Activated T-helper 1 cell treated with anti-CD3 and anti-CD28 coated beads, Interleukin-2, amount 50 U/mL, for 16 hours (primary cell): ENCODE data around the gene IFNL3.
"Not testable (repeated sequence)": the region's sequence is repeated elsewhere in the genome, so short reads cannot be mapped to it uniquely, and the experiment has no call there.

Source experiments
- DNase-seq, 2 donors: peaks; one replicate each; pipeline ENCODE4 v3.0.0-alpha.2; 2020; ENCODE audit warnings: low read depth in 1 of 2, low spot score in 1 of 2

Gene IFNL3

DNA sequence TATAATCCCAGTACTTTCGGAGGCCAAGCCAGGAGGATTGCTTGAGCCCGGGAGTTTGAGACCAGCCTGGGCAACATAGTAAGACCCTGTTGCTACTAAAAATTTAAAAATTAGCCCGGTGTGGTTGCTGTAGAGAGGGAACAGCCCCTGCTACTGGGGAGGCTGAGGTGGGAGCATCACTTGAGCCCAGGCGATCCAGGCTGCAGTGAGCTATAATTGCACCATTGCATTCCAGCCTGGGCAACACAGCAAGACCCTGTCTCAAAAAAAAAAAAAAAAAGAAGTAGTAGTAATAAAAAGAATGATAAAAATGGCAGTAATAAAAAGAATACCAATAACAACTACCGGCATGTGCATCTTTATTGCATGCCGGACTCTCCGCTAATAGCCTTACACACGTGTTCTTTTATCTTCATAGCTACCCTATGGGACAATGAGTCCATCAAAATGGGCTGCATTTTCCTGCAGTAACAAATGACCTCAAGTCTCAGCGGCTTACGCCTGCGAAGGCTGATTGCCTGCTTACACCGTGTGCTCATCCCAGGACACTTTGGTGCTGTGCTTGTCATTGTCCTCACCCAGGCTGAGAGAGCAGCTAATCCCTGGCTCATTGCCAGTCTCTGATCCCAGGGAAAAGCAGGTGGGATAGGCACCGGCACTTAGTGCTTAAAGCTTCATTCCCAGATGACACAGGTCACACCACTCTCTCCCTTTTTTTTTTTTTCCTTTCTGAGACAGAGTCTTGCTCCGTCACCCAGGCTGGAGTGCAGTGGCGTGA lies 26.4 kb downstream of the IFNL3 start:
- DNase-seq: no peak

DNA sequence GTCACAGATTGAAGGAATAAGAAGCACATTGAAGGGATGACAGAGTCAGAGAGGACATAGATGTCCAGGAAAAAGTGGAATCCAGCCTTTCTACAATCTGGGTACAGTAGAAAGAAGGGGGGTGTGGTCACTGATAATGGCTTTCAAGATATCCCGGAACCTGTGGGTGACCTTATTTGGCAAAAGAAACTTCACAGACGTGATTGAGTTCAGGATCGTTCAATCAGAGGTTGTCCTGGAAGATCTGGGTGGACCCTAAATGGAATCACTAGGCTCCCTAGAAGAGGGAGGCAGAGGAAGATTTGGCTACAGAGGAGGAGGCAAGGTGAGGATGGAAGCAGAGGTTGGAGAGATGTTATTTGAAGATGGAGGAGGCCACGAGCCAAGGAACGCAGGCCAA lies 27.7 kb downstream of the IFNL3 start:
- no peak for DNase-seq

DNA sequence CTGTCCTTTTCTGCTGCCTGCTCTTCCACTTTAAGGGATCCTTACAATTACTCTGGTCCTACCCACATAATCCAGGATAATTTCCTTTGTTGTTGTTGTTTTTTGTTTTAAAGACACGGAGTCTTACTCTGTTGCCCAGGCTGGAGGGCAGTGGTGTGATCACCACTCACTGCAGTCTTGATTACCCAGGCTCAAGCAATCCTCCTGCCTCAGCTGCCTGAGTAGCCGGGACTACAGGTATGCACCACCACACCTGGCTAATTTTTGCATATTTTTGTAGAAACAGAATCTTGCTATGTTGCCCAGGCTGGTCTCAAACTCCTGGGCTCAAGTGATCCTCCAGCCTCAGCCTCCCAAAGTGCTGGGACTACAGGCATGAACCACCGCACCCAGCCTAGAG lies 29.5 kb downstream of the IFNL3 start:
- not testable (repeated sequence) for DNase-seq

DNA sequence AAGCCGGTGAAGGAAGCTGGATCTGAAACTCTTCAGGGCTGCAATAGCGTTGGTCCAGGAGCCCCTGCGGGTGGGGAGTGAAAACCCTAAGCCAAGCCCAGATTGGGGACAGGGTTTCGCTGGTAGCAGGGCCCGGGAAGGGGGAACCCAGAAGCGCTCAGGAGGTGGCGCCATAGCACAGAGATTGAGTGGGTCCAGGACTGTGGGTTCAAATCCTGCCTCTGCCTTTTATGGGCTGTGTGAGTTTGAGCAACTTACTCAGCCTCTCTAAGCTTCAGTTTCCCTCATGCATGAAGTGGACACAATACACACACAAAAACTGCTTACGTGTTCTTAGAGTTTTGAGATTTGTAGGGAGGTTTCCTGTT lies 32.4 kb downstream of the IFNL3 start:
- peak; percentile 20 to 36 for DNase-seq

DNA sequence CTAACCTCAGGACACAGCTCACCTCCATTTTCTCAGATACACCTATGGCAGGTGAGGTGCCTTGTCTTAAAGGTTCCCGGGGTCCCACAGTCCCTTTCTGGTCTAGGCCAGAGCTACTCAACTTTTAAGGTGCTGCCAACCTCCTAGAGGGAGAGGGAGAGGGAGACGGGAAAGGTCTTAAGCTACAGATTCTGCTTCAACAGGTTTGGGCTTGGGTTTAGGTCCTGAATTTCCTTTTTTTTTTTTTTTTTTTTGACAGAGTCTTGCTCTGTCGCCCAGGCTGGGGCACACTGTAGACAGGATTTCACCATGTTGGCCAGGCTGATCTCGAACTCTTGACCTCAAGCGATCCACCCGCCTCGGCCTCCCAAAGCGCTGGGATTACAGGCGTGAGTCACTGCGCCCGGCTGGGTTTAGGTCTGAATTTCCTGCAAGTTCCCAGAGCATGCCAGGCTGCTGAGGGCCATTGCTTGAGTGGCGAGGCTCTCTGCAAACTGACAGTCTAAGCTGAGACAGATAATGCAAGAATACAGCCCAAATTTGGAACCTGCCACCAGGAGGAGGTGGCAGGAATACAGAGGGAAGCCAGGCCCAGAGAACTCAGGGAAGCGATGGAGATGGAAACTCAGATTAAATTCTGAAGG lies 33.0 kb downstream of the IFNL3 start:
- no peak for DNase-seq

DNA sequence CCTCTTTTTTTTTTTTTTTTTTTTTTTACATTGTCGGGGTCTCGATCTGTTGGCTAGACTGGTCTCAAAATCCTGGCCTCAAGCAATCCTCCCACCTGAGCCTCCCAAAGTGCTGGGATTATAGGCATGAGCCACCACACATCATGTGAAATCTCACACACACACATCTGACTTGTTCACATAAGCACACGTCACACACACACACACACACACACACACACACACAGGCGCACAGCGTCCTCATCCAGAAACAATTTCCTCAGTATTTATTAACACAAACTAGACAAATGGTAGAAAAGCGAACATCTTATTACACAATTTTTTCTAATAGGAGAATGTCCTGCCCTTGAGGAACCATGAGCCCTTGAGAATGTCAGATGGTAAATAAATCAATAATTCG lies 35.6 kb downstream of the IFNL3 start:
- no peak for DNase-seq

DNA sequence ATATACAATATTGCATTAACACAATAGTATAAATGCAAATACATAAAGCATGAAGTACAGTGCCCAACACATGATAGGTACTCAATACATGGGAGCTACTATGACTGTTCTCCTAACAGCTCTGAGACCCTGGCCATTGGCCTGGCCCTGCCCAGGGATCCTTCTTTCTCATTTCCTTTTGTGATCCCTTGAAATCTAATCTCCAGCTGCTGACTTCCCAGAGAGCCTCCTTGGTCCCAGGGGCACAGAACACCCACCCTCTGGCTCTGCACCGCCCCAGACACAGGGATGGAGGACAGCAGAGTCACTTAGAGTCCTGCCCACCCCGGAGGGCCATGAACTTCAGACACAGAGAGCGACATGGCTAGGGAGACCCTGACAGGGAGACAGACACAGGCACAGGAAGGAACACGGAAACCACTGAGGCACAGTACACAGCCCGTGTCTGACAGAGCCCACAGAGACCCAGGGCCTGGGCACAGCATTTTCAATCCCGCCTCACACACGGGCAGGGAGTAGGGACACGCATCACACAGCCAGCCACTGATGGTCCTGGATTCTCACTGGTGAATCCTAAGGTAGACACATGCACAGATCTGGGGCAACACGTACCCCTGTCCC lies 36.5 kb downstream of the IFNL3 start:
- DNase-seq: no peak

DNA sequence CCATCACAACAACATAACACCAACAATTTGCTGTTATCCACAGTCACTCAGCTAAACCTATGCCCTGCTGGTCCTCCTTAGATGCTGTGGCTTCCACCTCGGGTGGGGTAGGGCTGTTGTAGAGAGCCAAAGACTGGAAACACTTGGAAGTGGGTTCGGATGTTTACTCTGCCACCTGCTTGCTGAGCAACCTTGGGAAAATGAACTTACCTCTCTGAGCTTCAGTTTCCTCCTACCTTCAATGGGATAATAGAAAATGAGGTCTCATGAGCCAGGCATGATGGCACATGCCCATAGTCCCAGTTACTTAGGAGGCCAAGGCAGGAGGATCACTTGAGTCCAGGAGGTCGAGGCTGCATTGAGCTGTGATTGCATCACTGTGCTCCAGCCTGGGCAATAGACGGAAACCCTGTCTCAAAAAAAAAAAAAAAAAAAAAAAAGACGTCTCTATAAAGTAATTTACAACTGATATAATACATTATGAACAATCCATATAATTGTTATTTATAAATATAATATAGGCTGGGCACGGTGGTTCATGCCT lies 37.4 kb downstream of the IFNL3 start:
- no peak for DNase-seq

DNA sequence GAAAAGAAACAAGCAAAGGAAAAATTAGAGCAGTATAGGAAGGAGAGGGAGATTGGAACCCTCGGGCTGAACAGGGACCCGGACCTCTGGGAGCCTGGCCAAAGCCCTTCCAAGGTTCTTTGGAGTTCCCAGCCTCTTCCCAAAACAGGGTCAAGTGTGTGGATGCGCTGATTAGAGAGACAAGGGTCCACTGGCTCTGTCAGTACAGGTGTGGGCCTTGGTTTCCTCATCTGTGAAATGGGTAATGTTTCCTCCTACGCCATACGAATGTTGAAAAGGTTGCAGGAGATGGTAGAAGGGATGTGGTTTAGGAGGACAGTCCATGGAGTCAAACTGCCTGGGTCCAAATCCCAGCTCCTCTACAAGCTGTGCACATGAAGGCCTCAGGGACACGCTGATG lies 38.7 kb downstream of the IFNL3 start:
- DNase-seq: no peak

DNA sequence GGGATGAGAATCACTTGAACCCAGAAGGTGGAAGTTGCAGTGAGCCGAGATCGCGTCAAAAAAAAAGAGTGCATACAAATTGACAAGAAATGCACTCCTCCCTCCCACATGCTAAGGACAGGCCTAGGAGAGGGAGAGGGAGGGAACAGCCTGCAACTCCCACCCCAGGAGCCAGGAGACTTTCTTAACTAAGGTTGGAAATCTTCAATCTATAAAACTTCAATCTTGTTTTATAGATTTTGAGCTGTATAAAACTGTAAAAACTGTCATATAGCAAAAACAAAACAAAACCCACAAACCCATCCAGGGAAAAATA lies 39.4 kb downstream of the IFNL3 start:
- DNase-seq: no peak

DNA sequence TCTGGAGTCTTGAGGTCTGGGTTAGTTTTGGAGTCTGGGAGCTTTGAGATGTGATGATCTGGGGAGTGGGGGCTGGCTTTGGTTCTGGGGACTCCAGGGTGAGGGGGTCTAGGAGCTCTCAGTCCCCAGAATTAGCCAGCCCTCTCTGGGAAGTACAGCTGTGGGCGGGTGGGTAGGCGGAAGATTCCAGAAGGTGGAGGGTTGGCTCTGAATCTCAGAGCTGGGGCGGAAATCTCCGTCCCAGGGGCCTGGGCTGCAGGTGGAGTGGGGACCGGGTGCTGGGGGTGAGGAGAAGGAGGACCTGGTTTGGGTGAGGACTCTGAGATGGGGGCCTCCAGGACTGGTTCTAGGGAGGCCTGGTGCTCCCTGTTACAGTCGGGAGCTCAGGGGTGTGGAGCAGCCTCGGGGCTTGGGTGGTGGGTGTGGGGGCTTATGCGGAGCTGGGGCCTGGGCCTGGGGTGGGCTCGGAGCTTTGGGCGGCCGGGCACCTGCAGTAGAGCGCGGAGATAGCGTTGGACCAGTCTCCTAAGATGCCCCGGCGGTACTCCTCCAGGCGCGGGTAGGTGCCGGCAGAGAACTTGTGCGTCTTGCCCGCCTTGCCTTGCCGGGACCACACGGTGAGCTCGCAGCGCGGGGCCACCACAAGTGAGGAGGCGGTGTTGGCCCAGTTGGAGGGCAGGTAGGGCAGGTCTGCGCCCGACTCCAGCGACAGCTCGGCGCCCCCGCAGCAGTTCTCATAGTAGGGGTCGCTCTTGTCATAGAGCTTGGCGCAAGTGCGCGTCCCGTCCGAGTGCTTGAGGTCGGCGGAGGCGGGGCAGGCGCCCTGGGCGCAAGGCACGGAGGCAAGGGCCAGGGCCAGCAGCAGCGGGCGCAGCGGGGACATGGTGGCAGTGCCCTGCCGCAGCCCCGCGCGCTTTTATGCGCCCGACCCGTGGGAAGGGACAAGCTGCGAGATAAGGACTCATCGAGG lies 41.1 kb downstream of the IFNL3 start, which contains the start of gene SYCN:
SYCN (minus strand) TSS at position 892 of the 970 bp plus-strand sequence; CDS start at position 883, 9 bp downstream.
- no peak for DNase-seq

DNA sequence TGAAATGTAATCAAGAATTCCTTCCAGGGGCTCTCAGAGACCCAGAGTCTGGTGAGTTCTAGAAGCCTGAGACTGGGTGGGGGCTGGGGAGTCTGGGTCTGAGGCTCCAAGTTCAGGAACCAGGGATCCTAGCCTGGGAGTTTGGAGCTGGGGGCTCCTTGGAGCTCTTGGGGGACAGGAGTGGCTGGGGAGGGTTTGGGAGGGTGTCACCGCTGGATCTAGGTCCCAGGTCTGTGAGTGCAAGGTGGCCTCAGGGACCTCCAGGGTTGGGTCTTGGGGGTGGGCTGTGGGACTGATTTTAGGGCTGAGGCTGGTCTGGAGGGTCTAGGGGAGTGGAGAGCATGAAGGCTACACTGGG lies 41.8 kb downstream of the IFNL3 start:
- no peak for DNase-seq

DNA sequence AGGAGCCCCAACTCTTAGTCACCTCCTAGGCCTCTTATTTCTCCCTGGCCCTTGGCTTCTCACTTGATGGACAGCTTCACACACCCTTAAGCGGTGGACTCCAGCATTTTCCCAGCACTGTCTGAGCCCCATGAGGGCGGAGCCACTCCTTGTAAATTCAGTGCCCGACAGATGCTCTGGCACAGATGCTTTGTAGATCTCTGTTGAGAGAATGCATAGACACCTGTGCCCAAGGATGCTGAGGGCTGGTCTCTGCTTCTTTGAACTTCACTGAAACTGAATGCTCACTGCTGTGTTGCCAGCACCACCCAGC lies 44.0 kb downstream of the IFNL3 start:
- no peak for DNase-seq

DNA sequence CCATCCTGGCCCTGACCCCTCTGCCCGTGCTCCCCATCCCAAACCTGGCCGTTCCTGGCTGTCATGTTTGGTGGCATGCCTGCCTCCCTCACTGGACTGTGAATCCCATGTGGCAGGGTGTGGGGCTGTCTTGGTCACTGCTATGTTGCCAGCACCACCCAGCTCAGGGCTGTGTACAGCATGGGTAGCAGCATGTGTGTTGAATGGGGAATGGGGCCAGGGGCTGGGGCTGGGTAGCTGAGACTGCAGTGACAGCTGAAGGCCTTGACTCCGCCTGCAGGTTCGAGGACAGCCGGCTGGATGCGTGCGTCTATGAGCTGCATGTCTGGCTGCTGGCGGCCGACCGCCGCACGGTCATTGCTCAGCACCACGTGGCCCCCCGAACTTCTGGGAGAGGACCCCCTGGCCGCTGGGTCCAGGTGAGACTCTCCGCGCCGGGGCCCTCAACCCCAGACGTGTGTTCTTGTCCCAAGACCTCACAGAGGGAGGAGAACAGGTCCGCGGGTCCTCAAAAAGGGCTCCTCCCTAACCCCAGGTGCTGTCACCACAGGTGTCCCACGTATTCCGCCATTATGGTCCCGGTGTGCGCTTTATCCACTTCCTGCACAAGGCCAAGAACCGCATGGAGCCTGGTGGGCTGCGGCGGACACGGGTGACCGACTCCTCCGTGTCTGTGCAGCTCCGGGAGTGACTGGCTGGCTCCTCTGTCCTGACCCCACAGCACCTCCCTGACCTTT lies 44.6 kb downstream of the IFNL3 start:
- DNase-seq: no peak

DNA sequence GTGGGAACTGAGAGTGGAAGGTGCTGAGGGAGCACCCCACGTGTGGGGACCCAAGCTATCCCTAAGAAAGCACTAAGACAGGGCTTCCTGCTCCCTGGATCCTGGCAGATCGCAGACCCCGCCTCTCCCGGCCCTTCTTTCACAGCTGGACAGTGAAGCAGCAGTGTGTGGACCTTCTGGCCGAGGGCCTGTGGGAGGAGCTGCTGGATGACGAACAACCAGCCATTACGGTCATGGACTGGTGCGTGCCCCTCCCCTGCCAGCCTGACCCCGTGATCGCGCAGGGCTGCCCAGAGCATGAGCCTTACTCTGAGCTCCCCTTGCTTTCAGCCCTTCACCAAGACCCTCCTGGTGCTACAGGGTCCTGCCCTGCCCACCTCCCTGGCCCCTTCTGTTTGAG lies 45.8 kb downstream of the IFNL3 start:
- no peak for DNase-seq

DNA sequence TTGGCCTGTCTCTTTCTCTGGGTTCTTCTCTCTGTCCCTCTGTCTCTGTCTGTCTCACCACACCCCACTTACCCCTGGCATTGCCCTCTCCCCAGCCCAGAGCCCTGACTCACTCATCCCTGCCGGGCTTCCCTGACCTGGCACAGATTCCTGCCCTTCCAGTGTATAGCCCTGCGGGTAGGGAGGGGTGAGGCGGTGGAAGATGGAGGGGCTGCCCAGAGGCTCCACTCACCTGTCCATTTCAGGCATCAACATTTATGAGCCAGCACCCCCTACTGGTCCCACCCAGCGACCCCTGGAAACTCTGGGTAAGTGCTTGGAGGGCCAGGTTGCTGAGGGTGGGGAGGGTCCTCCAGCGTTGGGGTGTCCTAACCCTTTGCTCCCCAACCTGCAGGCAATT lies 47.0 kb downstream of the IFNL3 start:
- no peak for DNase-seq

DNA sequence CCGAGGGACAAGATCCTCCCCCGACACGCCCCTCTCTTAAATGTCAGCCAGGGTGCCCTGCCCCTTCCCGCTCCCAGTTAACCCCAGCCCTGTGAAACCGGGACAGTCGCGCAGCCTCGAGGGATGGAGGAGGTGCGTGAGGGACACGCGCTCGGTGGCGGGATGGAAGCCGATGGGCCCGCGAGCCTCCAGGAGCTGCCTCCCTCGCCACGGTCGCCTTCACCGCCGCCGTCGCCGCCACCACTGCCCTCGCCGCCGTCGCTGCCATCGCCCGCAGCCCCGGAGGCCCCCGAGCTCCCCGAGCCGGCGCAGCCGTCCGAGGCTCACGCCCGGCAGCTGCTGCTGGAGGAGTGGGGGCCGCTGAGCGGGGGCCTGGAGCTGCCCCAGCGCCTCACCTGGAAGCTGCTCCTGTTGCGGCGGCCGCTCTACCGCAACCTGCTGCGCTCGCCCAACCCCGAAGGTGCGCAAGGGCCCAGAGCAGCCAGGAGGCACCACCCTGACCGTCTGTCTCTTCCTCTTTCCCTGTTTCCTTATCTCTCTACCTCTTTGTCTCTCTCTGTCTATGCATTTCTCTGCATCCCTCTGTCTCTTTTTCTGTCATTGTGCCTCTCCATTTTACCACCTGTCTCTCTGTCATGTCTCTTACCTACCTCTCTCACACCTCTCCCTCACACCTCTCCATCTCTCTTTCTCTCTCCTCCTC lies 47.8 kb downstream of the IFNL3 start, which contains the start of gene NCCRP1:
NCCRP1 (plus strand) TSS at position 105 of the 703 bp plus-strand sequence; CDS start at position 124, 19 bp downstream.
- no peak for DNase-seq

DNA sequence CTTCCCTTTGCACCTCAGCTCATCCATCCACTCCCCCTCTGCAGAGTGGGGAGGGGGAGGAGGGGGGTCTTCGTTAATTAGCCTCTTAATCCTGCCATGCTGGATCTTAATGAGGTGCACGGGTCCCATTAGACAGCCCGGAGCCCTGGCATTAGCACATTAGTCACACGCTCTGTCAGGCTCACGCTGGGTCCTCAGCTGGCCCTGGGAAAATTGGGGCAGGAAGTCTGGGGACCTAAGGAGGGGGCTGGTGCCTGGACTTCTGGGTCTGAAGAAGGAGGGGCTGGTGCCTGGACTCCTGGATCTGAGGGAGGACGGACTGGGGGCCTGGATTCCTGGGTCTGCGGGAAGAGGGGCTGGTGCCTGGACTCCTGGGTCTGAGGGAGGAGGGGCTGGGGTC lies 48.5 kb downstream of the IFNL3 start:
- DNase-seq: no peak

DNA sequence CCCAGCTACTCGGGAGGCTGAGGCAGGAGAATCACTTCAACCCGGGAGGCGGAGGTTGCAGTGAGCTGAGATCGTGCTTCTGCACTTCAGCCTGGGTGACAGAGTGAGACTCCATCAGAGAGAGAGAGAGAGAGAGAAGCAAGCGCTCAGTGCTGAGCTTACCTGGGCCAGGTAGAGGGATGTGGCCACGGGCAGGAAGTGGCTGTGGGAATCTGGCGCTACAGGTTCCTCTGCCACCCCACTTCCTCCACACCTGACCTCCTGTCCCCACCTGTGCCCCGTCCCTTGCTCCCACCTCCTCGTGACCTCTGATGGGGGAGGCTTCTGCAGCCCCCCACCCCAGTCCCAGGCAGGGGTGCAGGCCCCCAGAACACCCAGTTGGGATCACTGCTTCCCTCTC lies 49.1 kb downstream of the IFNL3 start:
- DNase-seq: no peak
